HG02759 (cell line): ENCODE results near the gene LAS1L.
"Not testable (repeated sequence)": the region's sequence is repeated elsewhere in the genome, so short reads cannot be mapped to it uniquely, and the experiment has no call there.

Experiments
- ATAC-seq: cut with Tn5 transposase; IDR thresholded peaks from one replicate; pipeline ENCODE4 v1.9.1; 2021; ENCODE audit warnings: mild to moderate bottlenecking, moderate library complexity; ENCODE audit not compliant: unreplicated experiment

The LAS1L gene

DNA sequence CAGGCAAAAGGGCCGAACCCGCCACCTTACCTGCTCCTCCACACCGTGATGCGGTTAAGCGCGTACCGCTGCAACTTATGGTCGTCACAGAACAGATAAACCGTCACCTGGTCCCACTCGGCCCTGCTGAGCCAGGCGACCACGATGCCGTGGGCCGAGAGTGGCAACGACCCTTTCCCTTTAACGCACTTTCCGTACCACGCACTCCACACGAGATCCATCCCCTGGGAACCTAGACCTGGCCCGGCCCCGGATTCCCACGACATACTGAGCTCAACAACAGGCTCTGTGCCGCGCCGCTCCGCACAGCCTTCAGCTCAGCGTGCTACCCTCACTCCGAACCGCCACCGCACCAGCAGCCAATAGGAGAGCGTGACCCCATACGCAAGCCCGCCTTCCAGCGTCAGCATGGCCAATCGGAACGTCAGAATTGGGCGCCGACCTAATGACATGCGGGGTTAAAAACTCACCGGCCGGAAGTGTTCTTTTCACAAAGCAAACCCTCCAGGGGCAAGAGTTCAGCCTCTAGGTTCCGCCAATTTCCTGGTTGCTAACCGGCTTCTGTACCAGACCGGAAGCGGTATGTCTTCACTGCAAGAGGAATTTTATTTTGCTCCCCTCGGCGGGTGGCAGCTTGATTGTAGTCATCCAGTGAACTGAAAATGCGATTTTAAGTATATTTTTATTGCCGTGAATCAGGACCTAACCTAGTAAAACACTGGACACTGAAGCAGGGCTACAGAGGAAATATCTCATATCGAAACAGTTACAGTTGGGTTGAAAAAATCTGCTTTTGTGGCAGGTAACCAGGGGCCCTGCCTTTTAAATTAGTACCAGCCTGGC is at the start of gene LAS1L:
Gene LAS1L, minus strand, starts transcription at position 338 of the 843 bp plus-strand sequence. Its CDS starts 72 bp downstream, at position 266.
- peak; percentile 100 for ATAC-seq

DNA sequence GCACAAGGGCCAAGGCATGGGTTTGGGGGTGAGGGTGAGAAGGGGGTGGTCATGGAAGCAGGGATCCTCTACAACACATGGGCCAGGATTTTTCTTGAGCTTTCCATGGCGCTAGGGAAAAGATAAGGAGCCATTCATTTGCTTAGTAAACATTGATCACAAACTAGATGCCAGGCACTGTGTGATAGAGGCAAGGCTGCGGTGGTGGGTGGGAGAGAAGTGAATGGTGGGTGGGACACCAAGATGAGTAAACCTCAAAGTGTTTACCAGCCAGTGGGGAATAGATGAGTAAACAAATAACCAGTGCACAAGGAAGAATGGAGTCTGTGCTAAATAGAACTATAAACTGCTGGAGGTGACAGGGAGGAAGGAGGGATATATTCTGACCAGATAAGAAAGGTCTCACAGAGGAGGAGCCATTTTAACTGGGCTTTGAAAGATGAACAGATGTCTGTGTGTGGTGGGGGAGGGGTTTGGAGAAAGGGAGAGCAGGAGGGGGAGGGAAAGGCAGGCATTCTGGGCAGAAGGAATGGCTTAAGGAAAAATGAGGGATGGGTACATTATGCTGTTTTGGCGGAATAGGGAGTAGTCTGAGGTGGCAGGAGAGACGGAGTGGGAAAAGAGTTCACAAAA is 48.0 kb upstream of the LAS1L start:
- peak; percentile 13 for ATAC-seq

DNA sequence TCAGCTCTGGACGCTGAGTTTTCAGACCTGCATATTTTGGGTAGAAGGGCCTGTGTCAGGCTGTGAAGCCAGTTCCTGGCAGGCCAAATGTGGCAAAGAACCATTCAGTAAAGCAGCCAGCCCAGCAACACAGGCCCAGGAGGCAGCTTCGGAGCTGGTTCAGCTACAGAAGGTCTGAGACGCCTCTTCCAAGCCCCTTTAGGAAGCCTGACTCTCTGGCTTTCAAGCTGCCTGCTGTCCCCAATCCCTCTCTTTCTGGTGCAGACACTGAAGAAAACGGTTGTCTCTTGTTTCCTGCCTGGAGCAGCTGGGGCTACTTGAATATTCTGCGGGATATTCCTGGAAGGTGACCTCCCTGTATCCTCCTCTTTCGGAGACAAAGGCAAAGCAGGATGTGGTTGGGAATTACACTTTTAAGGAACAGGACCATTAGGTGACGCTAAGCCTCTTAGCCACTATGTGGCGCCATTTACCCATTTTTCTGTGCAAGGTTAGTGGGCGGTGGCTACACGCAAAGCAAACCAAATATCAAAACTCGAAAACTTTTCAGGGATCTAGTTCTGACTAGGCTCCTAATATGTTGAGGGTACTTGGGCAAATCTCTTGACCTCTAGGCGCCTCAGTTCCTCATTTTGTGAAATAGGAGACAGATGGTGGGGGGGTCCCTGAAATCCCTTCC is 47.2 kb upstream of the LAS1L start:
- peak; percentile 78 for ATAC-seq

DNA sequence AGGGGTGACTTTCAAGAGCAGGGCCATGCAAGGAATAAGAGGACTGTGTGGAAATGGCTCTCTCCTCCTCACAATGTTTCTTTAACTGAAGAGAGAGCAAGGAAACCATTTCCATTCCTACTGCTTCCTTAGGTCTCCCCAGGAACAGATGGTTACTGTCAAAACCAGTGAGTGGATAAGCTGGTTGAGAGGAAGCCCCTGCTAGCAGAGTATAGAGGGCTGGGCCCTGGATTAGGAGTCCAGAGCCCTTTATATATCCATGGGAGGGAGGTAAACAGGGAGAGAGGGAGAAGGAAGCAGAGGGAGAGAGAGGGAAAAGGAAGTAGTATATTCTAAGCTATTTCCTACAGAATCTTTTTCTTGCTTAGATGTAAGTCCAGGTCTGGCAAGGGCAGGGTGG is 43.8 kb upstream of the LAS1L start:
- ATAC-seq, result no peak

DNA sequence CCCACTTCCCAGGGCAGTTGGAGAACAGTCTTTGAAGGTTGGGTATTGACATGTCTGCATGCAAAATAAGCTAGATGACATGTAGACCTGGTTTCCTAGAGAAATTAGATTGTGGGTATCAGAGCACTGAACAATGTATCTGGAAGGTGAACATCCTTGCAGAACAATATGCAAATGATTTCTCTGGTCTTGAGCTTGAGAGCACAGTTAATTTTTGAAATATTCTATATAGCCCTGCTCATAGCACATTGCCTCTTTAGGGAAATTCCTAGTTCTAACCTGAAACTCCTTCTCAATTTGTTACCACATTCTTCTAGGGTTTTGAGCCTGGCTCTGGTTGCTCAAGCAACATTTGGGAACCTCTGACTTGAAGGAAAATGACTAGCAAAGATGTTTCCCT is 41.6 kb upstream of the LAS1L start:
- ATAC-seq, result peak; percentile 75

DNA sequence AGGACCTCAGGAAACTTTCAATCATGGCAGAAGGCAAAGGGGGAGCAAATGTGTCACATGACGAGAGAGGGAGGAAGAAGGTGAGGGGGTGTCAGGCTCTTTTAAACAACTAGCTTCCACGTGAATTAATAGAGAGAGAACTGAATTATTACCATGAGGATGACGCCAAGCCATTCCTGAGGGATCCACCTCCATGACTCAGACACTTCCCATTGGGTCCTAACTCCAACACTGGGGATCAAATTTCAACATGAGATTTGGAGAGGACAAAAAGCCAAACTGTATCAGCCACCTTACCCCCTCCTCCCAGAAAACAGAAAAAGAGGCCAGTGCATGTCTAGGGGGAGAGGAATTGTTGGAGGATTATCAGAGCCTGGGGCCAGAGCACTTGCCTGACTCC is 40.4 kb upstream of the LAS1L start:
- no peak for ATAC-seq

DNA sequence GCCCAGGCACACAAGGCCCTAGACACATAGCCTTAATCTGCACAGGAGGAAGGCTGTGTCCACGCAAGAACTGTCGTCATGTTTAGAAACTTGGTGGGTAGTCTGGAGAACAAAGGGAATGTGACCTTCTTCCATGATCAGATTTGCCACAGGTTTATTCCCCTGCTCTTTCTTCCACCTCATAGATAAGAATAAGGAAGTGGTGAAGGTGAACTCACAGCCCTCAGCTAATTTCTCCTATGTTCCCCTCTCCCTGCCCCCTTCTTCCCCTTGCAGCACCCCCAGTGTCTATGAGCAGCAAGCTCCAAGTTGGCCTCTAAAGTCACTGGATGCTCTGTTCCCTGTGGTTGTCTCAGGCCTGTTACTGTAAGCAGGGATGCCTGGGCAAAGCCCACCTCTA is 39.8 kb upstream of the LAS1L start:
- ATAC-seq, result no peak

DNA sequence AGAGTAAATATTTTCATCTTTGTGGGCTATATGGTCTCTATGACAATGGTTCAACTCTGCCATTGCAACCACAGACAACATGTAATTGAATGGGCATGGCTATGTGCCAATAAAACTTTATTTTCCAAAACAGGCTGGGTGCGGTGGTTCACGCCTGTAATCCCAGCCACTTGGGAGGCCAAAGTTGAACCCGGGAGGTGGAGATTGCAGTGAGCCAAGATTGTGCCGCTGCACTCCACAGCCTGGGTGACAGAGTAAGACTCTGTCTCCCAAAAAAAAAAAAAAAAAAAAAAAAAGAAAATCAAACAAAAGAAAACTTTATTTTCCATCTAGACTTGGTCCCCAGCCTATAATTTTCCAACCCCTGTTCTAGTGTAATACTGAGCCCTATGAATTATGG is 38.4 kb upstream of the LAS1L start:
- no peak for ATAC-seq

DNA sequence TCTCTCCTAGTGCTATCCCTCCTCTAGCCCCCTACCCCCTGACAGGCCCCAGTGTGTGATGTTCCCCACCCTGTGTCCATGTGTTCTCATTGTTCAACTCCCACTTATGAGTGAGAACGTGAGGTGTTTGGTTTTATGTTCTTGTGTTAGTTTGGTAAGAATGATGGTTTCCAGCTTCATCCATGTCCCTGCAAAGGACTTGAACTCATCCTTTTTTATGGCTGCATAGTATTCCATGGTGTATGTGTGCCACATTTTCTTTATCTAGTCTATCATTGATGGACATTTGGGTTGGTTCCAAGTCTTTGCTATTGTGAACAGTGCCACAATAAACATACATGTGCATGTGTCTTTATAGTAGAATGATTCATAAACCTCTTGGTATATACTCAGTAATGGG is 28.3 kb upstream of the LAS1L start:
- not testable (repeated sequence) for ATAC-seq

DNA sequence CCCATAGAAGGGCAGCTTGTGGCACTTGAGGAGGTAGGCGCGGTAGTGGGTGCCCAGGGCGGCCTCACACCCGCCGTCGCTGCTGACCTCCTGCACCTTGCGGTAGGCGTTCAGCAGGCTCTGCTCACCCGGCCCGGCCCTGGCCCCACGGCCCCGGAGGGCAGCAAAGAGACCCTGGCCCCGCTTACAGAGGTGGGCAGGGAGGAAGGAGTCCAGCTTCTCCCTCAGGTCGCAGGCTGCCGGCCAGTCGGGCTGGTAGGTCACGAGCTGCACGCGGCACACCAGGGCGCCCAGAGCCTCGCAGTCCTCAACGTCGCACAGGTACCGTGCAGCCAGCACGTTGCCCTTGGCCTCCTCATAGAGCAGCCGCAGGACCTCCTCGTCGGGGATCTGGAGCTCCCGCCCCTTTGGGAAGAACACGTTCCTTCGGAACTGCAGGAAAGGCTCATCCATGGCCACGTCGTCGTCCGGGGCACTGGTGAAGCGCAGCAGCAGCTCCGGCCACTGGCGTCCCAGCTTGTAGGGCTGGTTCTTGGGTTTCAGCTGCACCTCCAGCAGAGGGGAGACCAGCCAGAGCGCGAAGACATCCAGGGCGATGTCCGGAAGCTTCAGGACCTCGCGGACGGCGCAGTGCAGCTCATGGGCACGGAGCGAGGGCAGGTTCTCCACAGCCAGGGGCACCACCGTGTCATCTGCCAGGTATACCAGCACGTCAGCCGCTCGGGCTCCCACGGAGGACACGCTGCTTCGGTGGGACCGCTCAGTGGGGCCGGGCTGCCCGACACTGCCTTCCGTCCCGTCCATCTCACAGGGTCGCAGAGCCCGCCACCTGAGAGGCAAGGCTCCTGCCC is 17.1 kb upstream of the LAS1L start:
- no peak for ATAC-seq

DNA sequence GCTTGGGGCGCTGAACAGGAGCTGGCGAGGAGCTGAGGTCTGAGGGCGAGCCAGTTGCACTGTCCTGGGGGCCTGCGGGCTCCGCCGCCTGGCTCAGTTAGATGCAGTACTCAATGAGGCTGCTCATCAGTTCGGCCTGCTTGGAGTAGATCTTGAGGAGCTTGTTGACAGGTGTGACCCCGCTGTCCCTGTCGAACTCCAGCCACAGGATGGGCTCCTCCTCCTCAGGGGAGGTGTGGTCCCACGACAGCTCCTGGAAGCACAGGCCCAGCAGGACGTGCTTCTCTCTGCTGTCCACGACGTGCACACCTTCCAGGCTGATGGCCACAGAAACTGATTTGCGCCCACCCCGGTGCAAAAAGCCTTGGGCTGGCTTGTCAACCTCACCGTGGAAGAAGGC is 16.5 kb upstream of the LAS1L start:
- no peak for ATAC-seq

DNA sequence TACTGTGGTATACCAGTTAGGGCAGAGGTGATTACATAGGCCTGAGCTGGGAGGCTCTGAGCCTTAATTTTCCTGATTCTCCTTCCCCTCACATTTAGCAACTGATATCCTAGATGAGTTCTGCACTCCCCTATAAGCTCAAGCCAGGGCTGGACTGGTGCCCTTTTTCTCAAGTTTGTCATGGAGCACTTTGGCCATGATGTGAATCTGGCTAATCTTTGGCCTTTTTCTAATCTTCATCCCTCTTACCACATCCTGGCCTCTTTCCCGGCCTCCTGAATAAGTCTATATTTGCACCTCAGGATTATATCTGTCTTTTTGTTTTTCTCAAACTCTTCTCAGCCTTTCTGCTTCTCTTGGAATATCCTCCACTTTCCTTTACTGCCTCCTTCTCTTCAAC is 10.9 kb upstream of the LAS1L start:
- no peak for ATAC-seq

DNA sequence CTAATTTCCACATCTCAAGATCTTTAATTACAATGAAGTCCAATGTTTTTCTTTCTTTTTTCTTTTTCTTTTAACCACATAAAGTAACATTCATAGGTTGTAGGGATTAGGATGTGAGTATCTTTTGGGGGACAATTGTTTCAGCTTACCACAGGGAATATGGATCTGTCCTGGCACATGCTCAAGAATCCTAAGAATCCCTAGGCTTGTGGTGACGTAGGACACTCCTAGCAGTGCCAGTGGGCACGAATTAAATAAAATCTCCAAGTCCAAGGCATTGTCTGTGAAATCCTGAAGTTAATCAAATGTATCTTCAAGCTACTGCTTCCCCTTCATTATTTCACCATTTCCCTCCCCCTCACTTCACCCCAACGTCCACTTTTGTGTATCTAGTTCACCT is 2.6 kb upstream of the LAS1L start:
- ATAC-seq, result no peak

DNA sequence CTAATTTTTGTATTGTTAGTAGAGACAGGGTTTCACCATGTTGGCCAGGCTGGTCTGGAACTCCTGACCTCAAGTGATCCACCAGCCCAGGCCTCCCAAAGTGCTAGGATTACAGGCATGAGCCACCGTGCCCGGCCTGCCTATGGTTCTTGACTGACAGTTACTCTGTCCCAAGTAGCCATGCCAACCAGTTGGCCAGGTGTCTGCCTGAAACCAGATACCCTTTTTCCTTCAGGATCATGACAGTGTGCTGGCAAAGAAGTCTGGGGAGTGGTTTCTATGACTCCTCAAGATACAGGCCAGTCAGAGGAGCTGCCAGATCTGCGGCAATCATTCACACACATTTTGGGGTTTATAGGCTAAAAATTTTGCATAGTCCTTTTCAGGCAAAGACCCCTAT is 1.7 kb upstream of the LAS1L start:
- ATAC-seq, result no peak

DNA sequence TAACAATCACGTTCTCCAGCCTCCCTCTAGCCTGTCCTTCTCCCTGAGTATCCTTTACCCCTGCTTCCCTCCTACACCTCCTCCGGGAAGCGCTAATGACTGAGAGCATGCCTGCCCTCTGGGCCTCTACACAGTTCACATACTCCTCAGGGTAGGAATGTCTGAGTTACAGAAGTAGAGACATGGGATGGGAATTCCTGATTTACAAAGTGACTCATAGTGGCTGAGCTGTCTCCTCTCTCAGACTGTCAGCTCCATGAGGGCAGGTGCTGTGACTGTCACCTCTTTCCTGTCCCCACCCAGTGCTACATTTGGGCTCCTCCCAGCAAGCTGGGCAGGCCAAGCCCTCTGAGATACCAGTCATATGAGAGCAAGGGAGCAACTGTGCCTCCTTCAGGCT is 2.6 kb downstream of the LAS1L start:
- ATAC-seq, result no peak

DNA sequence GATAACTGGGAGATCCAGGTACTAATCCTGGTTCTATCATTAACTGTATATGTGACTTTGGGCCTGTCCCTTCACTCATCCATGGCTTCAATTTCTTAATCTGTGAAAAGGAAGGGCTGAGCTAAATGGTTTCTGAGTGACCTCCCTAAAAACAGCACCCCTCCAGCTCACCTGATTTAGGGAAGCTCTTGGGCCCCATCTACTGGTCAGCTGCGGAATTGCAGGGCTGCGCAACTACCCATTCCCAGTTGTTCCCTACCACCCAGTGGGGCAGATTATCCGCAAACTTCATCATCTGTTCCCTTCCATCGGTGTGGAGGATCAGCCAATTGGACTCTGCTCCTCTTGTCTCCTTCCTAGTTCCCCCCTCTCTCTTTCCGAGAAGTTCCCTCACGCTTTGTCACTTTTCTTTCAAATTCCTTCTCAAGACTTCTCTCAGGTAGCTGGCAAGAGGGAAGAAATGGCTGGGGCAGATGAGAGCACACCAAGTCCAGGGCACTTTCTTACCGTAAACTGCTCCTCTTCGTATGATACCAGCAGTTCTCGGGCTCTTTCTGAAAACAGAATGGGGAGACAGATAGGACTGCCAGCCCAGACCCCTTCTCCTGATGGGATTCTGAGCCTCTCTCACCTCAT is 5.8 kb downstream of the LAS1L start:
- peak; percentile 78 for ATAC-seq

DNA sequence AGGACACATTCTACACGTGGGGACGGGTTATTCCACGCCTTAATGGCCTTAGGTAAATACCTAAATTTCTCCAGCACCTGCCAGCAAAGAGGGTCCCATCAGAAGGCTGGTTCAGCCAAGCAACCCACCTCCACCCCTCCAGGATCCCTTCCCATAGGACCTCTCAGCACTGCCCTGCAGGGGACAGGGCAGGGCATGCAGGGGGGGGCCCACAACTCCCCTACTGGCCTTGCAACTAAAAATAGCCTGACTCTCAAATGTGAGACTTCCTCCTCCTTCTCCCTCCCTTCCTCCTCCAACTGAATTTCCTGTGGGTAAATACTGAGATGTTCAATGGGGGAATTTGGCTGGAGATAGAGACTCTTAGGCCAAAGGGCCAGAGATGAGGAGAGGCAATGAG is 6.3 kb downstream of the LAS1L start:
- ATAC-seq, result no peak

DNA sequence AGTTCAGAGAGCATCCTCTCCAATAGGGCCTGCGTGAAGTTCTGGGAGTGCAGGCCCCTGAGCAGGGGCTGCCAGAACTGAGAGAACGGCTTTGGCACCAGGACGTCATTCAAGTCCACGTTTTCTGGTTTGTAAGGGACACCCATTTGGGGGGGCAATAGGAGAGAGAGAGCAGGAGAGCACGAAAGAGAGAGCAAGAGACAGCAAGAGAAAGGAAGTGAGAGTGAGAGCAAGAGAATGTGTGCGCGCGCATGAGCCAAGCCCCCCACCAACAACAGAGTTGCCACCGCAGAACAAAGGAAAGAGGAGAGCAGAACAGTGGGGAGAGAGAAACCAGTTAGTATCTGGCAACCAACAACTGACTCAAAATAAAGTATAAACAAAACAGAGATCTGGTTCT is 10.4 kb downstream of the LAS1L start:
- no peak for ATAC-seq

DNA sequence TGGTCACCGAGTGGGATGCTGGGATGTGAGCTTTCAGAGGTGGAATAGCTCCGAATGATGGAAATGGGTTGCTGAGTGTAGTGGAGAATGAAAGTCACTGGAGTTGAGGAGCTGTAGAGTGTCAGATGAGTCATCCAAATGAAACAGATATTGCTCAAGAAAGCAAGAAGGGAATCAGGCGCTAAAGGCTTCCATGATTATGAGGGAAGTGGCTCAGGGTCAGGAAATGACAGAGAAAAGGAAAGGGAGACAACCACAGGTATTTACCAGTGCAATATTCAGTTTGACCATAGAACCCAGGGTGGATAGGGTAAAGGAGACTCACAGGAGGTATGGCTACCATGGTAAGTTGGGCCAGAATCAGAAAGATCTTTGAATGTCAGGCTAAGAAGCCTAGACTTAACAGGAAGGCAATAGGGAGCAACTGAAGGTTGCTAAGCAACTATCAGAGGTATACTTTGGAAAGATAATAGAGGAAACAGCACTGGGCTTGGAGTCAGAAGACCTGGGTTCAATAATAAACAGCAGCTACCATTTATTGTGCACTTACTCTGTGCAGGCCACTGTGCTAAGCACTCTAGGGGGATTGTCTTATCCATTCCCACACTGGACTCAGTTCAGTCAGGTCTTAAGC is 11.7 kb downstream of the LAS1L start:
- no peak for ATAC-seq

DNA sequence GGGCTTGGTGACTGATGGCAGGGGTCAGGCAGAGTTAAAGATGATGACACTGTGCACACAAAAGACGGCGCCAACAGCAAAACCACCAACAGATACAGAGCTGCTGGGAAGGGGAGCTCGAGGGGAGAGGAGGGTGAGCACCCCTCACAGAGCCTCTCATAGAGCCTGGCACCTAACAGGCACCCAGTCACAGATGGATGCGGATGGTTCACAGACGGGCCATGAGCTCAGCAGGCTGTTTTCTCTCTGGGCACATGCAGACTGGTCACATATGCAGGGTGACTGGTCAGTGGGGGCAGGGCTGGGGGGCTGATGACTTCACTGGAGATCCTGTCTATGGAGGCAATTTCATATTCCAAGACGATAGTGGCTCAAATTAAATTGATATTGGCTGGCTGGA is 15.1 kb downstream of the LAS1L start:
- not testable (repeated sequence) for ATAC-seq
